GM23248 (cell line): ENCODE measurements around the gene CD33.

Experiments
- EZH2 ChIP-seq: fragments of 200-600 bp; sonication (generic); IDR thresholded peaks from 2 replicates; pipeline ENCODE4 v1.6.1; 2018; ENCODE audit warnings: antibody characterized with exemption, mild to moderate bottlenecking; ENCODE audit not compliant: insufficient read depth, poor library complexity, severe bottlenecking
- EZH2phosphoT487 ChIP-seq: fragments of 200-600 bp; sonication (generic); IDR thresholded peaks from 2 replicates; pipeline ENCODE4 v1.6.1; 2018; ENCODE audit warnings: antibody characterized with exemption, moderate library complexity, mild to moderate bottlenecking, low read depth; ENCODE audit not compliant: insufficient read depth

DNA sequence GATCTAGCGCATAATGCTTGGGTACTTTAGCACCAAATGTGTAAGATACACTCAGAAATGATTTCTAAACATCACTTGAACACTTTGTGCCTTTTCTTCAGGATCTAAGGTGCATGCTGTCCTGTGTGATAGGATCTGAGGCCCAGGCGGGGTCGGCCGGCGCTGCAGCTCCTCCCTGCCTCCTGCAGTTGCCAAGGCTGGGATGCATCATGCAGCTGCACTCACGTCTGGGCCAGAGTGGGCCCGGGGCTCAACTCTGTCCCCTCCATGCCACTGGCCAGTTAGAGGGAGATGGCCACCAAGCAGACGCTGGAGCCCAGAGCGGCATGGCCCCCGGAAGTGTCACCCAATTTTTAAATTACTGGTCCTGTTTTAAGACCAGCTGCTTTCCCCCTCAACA is 29.3 kb upstream of the CD33 start:
- no peak for TF ChIP-seq EZH2phosphoT487
- no peak for TF ChIP-seq EZH2
